HG03095 (cell line): ENCODE data around the gene AK8.
"Not testable (repeated sequence)": the region's sequence is repeated elsewhere in the genome, so short reads cannot be mapped to it uniquely, and the experiment has no call there.

Source experiments
- ATAC-seq: cut with Tn5 transposase; IDR thresholded peaks from one replicate; pipeline ENCODE4 v1.9.1; 2021; ENCODE audit warnings: moderate library complexity; ENCODE audit not compliant: unreplicated experiment

The AK8 gene

GRCh38 chr9:132722564-132723065, 155.5 kb downstream of the AK8 start:
- ATAC-seq, result no peak

- ATAC-seq, result no peak
Observed at GRCh38 chr9:132721661-132722060, 156.4 kb downstream of the AK8 start.

- not testable (repeated sequence) for ATAC-seq
Observed at GRCh38 chr9:132718381-132718928, 159.6 kb downstream of the AK8 start.

- ATAC-seq, result no peak
Observed at GRCh38 chr9:132717326-132717945, 160.6 kb downstream of the AK8 start.

- no peak for ATAC-seq
Observed at GRCh38 chr9:132716007-132716406, 162.1 kb downstream of the AK8 start.

- no peak for ATAC-seq
Observed at GRCh38 chr9:132712753-132713152, 165.3 kb downstream of the AK8 start.

GRCh38 chr9:132711846-132712245, 166.2 kb downstream of the AK8 start:
- ATAC-seq, result no peak

GRCh38 chr9:132711152-132711551, 166.9 kb downstream of the AK8 start:
- not testable (repeated sequence) for ATAC-seq

- ATAC-seq, result no peak
Observed at GRCh38 chr9:132710333-132710732, 167.8 kb downstream of the AK8 start.

GRCh38 chr9:132708769-132709430, 169.2 kb downstream of the AK8 start:
- ATAC-seq, result no peak

GRCh38 chr9:132708239-132708638, 169.8 kb downstream of the AK8 start:
- no peak for ATAC-seq

GRCh38 chr9:132703336-132703735, 174.7 kb downstream of the AK8 start:
- ATAC-seq, result no peak

GRCh38 chr9:132702254-132702653, 175.8 kb downstream of the AK8 start:
- no peak for ATAC-seq

- no peak for ATAC-seq
Observed at GRCh38 chr9:132699956-132700355, 178.1 kb downstream of the AK8 start.

GRCh38 chr9:132698989-132699388, 179.1 kb downstream of the AK8 start:
- ATAC-seq, result no peak

- no peak for ATAC-seq
Observed at GRCh38 chr9:132697230-132697629, 180.9 kb downstream of the AK8 start.

- ATAC-seq, result no peak
Observed at GRCh38 chr9:132694144-132694543, 183.9 kb downstream of the AK8 start.

GRCh38 chr9:132690696-132691095, 187.4 kb downstream of the AK8 start:
- ATAC-seq, result no peak

GRCh38 chr9:132683873-132684272, 194.2 kb downstream of the AK8 start:
- no peak for ATAC-seq

- ATAC-seq, result no peak
Observed at GRCh38 chr9:132681561-132681960, 196.5 kb downstream of the AK8 start.

- no peak for ATAC-seq
Observed at GRCh38 chr9:132679946-132680625, 198.0 kb downstream of the AK8 start.

- no peak for ATAC-seq
Observed at GRCh38 chr9:132677976-132678375, 200.1 kb downstream of the AK8 start.
